ENCODE results near the gene SPEM1.
"Not testable (repeated sequence)": the region's sequence is repeated elsewhere in the genome, so short reads cannot be mapped to it uniquely, and the experiment has no call there.

Gene SPEM1

DNA sequence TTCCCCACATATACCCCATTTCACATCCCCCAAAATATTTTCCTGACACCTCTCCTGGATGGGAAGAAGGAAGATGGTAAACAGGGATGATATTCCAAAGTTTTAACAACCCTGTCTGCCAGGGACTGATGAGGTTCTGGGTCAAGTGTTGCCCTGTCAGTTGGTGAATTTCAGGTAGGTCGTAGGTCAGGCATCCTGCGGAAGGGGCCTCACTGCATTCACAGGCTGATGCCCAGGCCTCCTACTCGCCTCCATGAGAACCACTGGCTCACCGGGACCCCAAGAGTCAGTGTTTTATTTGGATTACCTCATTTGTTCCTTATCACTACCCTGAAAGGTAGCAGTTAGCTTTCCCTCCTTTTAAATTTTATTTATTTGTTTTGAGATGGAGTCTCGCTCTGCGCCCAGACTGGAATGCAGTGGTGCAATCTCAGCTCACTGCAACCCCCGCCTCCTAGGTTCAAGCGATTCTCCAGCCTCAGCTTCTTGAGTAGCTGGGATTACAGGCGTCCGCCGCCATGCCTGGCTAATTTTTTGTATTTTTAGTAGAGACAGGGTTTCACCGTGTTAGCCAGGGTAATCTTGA lies 48.8 kb downstream of the SPEM1 start:
- DNase-seq (ENCODE audit: low spot score): no peak

DNA sequence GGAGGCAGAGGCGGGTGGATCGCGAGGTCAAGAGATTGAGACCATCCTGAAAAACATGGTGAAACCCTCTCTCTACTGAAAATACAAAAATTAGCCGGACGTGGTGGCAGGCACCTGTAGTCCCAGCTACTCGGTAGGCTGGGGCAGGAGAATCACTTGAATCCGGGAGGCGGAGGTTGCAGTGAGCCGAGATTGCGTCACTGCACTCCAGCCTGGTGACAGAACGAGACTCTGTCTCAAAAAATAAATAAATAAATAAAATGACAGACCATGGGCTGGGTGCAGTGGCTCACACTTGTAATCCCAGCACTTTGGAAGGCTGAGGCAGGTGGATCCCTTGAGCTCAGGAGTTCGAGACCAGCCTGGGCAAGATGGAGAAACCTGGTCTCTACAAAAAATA lies 49.7 kb downstream of the SPEM1 start:
- not testable (repeated sequence) for DNase-seq (ENCODE audit: low spot score)

DNA sequence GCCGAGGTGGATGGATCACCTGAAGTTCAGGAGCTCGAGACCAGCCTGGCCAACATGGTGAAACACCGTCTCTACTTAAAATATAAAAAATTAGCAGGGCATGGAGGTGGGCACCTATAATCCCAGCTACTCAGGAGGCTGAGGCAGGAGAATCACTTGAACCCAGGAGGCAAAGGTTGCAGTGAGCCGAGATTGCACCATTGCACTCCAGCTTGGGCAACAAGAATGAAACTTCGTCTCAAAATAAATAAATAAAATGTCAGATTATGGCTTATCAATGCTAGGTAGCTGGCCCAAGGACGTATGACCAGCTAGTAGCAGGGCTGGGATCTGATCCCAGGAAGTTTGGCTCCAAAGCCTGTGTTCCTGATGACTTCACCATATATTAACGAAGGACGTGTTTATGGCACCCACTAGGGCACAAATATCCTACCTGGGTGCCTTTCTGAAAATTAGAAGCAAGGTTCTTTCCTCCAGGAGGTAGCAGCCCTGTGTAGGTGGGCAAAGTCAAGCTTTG lies 50.4 kb downstream of the SPEM1 start:
- not testable (repeated sequence) for DNase-seq (ENCODE audit: low spot score)
